Hypothalamus (tissue), 51 donors: Measurements from ENCODE around the gene MYOM1.
"Not testable (repeated sequence)": the region's sequence is repeated elsewhere in the genome, so short reads cannot be mapped to it uniquely, and the experiment has no call there.

Source experiments
- DNase-seq, 51 donors: peaks; one replicate each; lab custom pipeline; 2025; lab: John Stamatoyannopoulos, UW

MYOM1 gene

GRCh38 chr18:3223356-3223755, 3.6 kb upstream of the MYOM1 start:
- no peak for DNase-seq

- DNase-seq: no peak
These were observed 1.7 kb upstream of the MYOM1 start for GRCh38 chr18:3221496-3221895.

- not testable (repeated sequence) for DNase-seq
These were observed 1.1 kb upstream of the MYOM1 start for GRCh38 chr18:3220868-3221267.

GRCh38 chr18:3219241-3219630, 532 bp downstream of the MYOM1 start:
- no peak for DNase-seq

GRCh38 chr18:3218819-3219218, 949 bp downstream of the MYOM1 start:
- DNase-seq: no peak

- no peak for DNase-seq
These were observed 1.7 kb downstream of the MYOM1 start for GRCh38 chr18:3217948-3218647.

GRCh38 chr18:3216987-3217386, 2.8 kb downstream of the MYOM1 start:
- DNase-seq: no peak

- DNase-seq: no peak
These were observed 4.7 kb downstream of the MYOM1 start for GRCh38 chr18:3214855-3215637.

GRCh38 chr18:3213300-3214059, 6.3 kb downstream of the MYOM1 start:
- no peak for DNase-seq

- no peak for DNase-seq
These were observed 7.1 kb downstream of the MYOM1 start for GRCh38 chr18:3212657-3213056.

GRCh38 chr18:3211236-3211992, 8.4 kb downstream of the MYOM1 start:
- no peak for DNase-seq

GRCh38 chr18:3209859-3210569, 9.8 kb downstream of the MYOM1 start:
- no peak for DNase-seq

GRCh38 chr18:3207565-3207964, 12.2 kb downstream of the MYOM1 start:
- no peak for DNase-seq

GRCh38 chr18:3205239-3205638, 14.5 kb downstream of the MYOM1 start:
- DNase-seq: no peak

GRCh38 chr18:3199942-3200645, 19.7 kb downstream of the MYOM1 start:
- DNase-seq: no peak

GRCh38 chr18:3198260-3198860, 21.4 kb downstream of the MYOM1 start:
- DNase-seq: not testable (repeated sequence)

- no peak for DNase-seq
These were observed 24.7 kb downstream of the MYOM1 start for GRCh38 chr18:3194947-3195612.

- no peak for DNase-seq
These were observed 26.4 kb downstream of the MYOM1 start for GRCh38 chr18:3193331-3193730.
